Stimulated activated CD4-positive, alpha-beta T cell treated with anti-CD3 and anti-CD28 coated beads, Interleukin-4, amount 100 ng/mL, for 4 hours (primary cell): Measurements from ENCODE around the gene FSD1L.

ENCODE experiments used
- DNase-seq, 2 experiments: peaks; one replicate each; pipeline ENCODE4 v3.0.0-alpha.2; 2020

FSD1L gene

DNA sequence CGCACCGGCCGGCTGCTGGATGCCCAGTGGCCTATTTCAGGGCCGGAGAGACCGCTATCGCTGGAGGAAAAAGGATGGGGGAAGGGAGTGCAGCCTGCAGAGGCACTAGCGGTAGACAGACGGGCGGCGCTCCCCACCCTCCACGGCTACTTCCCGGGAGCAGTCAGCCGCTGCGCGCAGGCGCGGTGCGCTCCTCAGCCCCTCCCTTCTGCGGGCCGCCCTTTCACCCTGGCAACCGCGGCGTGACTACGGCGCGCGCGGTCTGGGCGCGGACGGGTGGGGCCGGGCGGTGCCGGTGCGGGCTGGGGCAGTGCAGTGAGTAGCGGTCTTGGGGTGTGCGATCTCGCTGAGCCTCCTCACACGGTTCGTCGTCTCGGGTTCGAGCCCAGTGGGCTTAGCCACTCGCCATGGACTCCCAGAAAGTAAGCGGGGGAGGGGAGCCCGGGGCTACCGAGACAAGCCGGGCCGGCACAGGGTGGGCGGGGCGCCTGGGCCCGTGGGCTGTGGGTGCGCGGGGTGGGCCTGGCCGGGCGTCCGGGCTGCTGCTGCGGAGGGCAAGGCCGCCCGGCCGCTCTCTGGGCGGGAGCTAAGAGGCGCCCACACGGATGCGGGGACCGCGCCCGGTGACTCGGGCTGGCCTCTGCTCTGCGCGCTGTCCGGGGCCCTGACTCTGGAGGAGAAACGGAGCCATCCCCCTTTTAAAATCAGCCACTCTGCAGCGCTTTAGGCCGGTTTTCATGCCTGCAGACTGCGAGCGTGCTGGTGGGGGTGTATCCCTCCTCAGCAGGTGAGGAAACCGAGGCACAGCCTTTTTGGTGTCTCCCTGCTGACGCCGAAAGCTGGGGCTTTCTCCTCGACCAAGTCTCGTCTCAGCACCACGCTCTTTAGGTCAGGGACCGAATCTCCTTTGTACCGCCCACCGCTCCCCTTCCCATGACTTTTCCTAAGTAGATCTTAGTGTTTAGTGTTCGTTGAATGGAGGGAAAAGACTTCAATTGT, at the start of gene FSD1L:
Gene FSD1L (plus strand): TSS at position 221 of the 999 bp plus-strand sequence. CDS start 187 bp downstream, at position 408.
- peak; percentile 79 to 81 for DNase-seq

DNA sequence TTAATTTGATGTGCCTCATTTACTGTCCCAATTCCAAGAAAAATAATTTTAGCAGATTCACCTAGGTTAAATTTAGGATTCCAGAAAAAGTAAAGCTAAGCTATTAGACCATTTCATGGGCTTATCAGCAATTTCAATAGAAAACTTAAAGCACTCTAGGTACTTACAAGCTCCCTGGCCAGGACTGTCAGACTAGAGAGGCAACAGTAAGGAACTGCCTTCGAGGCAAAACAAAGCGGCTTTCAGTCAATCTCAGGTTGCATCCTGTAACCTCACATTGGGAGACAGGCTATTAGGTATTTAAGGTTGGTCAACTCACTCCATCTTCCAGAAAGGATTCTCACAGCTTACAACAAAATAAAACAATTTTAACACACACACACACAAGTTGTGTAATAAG, 48.7 kb upstream of the FSD1L start:
- DNase-seq, result no peak

DNA sequence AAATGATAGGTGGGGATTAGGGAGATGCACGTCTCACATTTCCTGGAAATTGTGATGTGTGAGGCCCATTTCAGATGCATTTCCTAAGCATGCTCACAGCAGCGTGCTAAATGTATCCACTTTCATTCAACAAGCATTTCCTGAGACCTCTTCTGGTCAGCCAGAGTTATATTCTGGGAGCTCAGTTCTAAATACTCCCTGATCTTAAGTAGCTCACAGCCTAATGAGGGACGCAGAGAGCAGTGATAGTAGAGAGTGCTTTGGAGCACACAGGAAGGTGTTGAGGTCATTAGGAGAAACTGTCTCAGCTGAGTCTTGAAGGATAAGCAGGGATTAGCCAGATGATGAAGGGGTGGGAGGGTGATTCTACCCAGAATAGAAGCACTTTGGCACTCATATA, 46.2 kb upstream of the FSD1L start:
- no peak for DNase-seq

DNA sequence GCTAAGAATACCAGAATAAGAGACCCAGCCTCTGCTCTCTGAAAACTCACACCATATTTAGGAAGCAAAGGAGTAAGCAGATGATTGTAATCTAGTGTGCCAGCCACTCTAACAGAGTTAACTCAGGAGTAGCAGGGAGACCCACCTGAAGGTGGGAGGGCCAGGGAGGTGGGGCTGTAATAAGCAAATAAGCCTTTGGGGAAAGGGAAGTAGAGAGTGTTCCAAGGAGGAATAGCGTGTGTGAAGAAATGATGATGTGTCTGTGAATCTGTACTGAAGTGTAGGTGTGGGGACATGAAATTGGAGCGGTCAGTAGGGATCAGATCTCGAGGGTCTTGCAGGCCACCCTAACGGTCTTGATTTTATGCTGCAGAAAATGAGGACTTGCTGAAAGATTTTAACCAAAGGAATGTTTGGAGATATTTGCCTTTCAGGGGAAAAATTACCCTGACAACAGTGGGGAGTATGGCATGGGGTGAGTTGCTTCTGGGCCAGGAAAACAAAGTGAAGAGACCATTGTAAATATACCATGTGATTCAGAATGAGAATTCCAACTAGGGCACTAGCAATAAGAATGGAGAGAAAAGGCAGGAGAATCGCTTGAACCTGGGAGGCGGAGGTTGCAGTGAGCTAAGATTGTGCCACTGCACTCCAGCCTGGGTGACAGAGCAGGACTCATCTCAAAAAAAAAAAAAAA, 44.1 kb upstream of the FSD1L start:
- no peak for DNase-seq

DNA sequence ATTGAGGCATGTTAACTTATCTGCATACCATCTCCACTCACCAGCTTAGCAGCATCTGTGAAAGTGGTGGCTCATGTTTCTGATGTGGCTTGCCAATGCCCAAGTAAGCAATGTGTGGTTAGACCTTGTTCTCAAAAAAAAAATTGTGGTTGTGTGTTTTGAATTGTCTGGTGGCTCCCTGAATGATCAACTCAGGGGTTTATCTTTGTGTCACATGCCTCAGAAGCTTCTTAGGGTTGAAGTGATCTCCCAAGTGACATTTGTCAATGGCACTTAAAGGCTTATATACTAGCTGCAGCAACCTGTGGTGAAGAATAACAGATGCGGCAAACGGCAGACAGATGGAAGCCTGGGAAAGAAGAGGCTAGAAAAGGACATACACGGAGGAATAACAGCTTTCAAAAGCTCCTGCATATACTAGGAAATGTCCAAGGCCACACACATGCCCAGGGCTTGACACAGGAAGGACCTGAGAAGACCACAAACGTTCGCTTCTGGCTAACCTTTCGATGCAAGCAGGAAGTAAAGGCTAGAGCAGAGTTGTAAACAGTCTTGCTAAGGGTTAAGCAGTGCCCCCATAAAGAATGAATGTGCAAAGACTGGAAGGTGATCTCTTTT, 42.2 kb upstream of the FSD1L start:
- DNase-seq, result peak; percentile 3 to 26

DNA sequence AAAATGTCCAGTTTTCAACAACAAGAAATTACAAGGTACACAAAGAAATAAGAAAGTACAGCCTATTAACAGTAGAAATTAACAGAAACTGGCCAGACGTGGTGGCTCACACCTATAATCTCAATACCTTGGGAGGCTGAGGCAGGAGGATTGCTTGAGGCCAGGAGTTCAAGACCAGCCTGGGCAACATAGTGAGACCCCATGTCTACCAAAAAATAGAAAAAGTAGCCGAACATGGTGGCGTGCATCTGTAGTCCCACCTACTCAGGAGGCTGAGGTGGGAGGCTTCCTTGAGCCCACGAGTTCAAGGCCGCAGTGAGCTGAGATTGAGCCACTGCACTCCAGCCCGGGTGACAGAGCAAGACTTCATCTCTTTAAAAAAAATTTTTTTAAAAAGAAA, 41.5 kb upstream of the FSD1L start:
- no peak for DNase-seq

DNA sequence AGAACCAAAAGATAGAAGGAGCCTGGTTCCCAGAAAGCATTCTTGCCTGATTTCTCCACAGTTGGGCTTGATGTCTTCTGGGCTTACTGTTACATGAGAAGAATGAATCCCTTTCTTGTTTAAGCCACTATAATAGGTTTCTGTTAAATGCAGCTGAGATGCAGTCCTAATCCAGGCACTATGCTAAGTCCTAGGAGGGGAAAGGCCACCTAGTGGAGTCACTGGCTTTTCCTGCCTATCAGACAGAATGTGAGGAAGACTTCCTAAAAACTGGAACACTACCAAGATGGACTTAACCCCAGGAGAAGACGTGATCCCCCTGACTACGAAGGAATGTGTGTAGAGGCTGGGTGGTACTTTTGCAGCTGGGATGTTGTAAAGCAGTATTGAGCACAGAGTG, 34.3 kb upstream of the FSD1L start:
- no peak for DNase-seq

DNA sequence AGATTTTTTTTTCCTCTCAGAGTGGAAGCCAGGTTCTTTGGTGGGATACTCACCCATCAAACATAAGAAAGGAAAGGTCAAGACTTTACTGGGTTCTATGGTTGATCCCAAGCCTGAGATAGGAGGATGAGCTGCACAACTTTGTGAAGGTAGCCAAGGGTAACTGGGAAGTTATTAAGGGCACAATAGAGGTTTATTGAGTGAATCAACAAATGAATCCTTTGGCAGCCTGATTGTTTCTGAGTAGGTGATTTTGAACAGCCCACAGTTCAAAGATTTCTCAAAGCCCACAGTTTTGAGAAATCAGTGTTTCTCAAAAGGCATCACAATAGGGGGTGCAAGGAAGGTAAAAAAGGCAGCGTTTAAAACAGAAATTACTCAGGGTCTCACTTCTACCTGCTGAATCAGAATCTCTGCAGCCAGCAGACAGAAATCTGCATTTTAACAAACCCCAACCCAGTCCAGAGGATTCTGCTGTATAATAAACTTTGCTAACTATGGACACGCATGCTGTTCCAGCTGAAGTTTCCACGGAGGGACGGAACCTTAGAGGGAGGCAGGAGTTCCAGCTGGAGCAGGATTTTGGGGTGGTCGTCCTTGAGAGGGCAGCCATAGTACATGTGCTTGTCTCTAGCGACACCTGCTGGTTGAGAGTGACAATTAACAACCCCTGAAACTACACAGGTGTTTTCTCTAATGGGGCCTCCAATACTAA, 32.7 kb upstream of the FSD1L start:
- DNase-seq, result peak; percentile 27 to 34

DNA sequence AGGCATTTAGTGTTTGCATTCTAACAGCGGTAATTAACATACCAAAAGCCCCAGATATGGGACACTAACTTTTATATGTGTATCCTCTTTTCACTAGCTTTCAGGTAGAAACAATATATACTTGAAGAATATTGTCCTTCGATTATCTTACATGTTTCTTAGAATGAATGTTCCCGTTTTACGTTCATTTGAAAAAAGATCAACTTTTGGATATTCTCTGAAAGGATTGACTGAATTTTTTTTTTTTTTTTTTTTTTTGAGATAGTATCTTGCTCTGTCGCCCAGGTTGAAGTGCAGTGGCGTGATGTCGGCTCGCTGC, 32.2 kb upstream of the FSD1L start:
- no peak for DNase-seq

DNA sequence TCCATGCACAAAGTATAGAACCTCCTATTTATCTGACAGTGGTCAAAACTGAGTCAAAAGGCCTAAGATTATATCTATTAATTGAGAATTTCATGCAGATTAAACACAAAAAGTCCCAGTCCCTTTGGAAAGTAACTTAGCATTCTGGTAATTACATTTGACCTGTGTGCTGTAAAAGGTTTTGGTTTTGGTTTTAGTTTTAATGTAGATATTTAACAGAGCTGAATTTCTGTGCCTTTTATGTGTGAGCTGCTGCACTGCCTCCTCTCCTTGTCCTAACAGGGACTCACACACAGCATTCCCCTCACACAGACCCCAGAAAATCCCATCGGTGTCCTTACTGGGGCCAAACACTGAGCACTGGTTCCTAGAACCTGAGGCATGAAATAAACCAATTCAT, 31.0 kb upstream of the FSD1L start:
- DNase-seq, result no peak

DNA sequence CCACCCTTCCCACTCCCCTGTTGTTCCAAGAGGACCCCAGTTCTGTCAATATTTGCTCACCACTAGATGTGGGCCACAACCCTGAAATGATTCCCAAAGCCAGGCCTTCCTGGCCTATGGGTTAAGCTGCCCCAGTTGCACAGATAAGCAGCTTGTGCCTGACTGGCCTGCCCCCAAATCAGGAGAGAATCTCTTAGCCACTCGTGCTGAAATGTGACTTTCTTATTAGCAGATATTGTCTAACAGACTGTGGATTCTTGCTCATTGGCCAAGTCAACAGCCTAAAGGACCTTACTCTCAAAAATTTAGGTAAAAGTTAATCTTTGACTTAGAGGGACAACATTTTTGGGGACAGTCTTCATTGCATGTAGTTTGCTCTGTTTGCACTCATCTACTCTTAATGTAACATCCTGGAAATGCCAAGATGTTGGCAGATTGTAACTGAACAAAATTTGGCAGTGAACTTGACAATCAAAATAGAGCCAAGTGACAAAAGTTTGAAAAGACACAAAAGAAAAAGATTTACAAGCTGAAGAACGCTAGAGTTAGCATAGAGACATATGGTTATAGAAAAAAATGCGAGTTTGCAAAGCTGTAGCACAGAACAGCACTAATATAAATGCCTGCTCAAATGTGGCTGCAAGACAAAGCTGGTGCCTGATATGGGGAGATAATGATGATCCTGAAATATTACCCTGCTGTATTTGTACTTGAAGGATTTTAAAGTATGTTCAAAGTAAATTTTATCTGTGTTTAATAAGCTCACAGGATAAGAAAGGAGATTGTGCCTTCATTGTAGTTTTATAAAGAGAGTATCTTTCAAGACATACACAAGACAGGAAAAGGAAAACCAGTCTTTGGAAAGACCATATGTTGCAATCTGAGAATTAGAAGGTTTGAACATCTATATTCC, 29.0 kb upstream of the FSD1L start:
- DNase-seq, result no peak

DNA sequence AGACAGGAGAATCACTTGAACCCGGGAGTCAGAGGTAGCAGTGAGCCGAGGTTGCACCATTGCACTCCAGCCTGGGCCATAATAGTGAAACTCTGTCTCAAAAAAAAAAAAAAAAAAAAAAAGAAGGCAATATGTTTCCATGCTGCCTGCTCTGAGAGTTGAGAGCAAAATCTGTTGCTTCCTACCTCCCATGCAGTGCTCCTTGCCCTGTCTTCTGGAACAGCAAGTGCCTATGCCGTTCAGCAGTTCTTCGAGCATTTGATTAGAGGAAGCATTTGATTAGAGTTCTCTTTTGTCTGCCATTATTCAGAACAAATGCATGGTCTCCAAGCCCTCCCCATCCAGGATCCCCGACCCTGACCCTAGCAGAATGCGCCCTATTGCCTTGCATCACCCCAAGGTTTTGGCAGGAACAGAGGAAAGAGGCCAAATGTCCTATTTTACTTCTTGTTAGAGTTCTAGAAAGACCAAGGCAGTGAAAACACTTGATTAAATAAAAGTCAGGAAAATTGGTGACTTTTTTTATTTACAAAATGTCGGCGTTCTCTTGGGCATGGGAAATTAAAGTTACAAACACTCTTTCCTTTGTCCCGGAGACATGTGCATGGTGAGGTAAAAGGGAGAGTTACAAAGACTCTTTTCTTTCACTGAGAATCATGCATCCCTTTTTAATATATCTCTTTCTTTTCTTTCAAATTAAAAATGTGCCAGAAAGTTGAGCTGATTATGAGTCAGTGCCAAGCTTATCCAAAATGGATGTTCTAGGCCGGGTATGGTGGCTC, 27.8 kb upstream of the FSD1L start:
- no peak for DNase-seq

DNA sequence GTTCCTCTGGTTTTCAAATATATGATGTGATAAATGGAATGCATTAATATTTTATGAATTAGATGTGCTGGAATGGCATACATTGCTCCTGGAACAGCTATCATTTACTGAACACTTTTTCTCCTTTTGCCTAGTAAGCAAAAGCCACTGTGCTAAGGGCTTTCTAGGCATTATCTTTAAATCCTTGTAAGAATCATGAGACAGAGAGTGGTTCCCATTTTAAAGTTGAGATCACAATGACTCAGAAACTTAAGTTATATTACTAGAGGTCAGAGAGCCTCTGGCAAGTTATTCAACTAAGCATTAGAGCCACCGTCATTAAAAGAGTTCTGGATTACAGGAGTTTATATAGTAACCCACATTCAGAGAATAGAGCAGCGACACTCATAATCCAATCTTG, 26.7 kb upstream of the FSD1L start:
- DNase-seq, result no peak

DNA sequence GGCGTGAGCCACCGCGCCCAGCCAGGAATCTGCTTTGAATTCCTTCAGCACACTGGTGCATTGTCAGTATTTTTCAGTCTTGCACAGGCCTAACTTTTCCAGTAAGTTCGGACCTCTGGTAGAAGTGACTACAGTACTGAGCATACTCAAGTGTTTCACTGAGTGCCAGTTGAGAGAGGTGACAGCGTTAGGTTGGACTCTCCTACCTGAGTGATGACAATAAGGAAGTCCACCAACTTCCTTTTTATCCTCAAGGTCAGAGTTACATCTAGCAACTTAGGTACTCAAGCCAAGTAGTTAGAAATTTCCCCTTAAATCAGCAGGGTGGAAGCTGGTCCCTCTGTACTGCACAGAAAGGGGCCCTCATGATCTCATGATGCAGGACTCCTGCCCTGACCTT, 26.0 kb upstream of the FSD1L start:
- DNase-seq, result no peak

DNA sequence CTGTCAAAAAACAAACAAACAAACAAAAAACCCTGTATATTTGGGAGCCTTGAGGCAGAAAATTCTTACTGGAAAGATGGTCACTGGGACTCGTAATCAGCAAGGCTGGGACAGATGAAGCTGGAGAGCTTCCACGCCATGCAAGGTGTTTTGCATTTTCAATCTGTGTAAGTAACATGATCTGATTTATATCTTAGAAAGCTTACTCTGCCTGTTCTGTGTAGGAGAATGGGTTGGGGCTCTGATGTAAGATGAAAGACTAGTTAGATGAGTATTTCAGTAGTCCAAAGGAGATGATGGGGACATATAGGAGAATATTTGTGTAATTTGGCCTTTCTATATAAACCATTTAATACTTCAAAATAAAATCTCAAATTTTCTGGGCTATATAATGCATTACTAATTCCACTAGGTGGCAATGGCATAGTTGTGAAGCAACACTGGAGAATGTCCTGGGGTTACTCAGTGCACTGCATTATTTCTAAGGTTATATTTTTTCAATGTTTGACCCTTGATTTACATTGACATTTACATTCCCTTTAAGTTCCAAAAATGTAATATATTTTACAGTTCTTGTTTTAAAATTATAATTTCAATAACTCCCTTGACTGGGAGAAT, 21.9 kb upstream of the FSD1L start:
- no peak for DNase-seq

DNA sequence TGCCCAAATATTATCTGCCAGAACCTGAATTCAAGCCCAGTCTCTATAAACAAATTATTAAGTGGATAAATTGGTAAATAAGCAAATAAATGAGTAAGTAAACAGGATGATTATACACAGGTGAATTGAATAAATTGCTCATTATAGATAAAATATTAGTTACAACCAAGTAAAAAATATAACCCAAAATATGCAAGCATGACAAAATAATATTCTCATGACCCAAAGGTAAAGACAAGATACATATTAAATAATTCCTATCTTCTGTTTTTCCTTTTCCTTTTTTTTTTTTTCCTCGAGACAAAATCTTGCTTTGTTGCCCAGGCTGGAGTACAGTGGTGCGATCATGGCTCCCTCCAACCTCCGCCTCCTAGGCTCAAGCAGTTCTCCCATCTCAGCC, 21.2 kb upstream of the FSD1L start:
- DNase-seq, result no peak

DNA sequence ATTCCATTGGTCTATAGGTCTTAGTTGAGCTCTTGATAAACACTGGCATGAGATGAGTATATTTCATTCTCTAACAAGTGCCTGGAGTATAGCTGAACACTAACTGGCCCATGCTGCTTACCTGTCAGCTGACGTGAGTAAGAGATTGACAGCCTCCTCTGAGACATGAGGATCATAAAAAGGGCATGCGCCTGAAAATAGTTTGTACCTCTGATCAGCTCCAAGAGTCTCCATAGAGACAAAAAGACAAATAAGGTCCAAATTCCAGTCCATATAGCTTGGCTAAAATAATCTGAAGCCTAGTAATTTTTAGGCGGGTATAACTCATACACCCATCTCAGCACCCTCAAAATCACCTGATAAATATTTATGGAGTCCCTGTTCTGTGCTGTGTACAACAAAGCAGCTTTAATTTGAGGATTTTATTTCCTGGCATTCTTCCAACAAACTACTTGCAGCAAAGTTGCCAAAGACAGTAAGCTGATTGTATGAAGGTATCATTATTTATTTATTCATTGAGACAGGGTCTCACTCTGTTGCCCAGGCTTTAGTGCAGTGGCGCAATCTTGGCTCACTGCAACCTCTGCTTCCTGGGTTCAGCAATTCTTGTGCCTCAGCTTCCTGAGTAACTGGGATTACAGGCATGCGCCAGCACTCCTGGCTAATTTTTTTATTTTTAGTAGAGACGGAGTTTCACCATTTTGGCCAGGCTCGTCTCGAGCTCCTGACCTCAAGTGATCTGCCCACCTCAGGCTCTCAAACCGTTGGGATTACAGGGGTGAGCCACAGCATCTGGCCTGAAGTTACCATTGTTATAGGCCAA, 16.2 kb upstream of the FSD1L start:
- no peak for DNase-seq

DNA sequence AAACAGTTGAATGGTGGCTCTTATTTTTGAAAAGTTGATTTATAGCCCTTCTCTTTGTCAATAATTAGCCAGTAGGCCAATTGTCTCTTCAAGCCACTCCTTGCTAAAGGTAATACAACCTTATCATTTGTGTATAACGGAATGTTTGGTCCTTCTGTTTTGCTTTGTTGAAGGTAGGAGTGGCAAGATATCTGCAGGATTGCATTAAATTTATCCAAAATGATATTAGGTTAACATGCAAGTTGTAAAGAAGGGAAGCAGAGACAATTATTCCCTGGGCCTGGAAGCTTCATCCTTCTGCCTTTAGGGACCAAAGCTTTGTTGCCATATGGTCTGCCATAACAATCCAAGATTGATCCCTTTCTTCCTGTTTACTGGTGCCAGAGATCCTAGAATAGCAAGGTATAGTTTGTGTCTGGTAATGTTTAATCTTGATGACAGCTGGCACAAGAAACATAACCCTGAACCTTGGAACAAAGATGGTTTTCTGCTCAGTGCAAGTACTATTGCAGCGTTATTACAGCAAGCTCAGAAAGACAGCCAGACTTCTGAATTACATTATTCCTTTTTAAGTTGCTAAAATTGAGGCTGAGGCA, 15.5 kb upstream of the FSD1L start:
- no peak for DNase-seq

DNA sequence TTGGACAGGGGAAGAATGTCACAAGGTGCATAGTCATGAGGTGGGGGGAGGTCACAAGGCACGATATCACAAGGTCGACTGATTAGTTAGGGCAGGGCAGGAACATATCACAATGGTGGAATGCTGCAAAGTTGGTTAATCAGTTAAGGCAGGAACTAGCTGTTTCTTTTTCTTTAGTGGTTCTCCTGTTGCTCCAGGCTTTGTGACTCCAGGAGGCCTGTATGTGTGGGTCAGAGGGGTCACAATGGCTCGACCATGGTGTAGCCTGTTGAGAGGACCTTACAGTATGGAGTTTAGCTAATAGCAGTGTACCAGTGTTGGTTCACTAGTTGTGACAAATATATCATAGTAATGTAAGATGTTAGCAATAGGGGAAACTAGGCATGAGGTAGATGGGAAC, 12.4 kb upstream of the FSD1L start:
- no peak for DNase-seq
